ENCODE data around the gene PRKCA.
"Not testable (repeated sequence)": the region's sequence is repeated elsewhere in the genome, so short reads cannot be mapped to it uniquely, and the experiment has no call there.

Gene PRKCA

GRCh38 chr17:66301864-66302741 lies at the start of gene PRKCA:
Gene PRKCA (plus strand): TSS chr17:66302613.
- DNase-seq: no peak

DNA sequence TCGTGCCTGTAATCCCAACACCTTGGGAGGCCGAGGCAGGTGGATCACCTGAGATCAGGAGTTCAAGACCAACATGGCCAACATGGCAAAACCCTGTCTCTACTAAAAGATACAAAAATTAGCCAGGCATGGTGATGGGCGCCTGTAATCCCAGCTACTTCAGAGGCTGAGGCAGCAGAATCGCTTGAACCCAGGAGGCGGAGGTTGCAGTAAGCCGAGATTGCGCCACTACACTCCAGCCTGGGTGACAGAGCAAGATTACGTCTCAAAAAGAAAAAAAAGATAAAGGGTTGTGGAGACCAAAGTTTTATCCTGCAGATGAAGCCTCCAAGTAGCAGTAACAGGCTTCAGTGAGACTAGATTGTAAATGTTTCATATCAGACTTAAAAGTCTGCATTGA lies 49.0 kb upstream of the PRKCA start:
- not testable (repeated sequence) for DNase-seq

DNA sequence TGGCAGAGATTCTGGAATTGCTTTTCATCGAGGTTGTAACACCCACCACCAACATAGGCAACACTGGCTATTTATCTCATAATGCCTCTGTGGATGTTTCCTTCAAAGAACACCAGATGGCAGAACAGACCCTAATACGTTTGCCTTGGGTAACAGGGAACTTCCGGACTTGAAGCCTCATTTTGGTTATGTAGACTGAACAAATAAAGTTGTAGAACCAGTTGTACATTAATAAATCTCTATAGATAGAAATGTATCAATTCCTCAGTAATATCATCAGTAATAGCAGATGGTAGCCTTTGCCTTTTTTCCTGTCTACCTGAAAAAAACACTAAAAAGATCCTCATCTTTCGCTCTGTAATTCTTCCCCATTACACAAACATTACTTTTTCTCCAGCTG lies 47.3 kb upstream of the PRKCA start:
- peak in 1 of 2 experiments; percentile 2 for DNase-seq

GRCh38 chr17:66255527-66255971 lies 46.9 kb upstream of the PRKCA start:
- DNase-seq: no peak

DNA sequence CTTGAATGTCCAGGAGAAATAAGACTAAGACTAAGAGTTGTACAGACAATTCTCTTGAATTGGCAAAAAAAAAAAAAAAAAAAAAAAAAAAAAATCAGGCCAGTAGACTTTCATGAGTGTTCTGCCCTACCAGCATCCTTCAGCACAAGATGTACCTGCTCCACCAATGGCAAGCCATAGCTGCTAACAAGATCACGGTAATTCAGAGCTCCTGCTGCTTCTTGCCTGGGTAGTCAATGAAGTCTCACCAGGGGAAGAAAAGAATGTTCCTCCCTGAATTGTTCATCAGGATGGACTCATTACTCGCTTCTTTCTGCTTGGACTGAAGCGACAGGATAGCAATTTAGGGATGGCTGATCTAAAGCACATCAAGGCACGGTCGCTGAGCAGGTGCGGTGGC lies 42.1 kb upstream of the PRKCA start:
- no peak for DNase-seq

- DNase-seq: no peak
Measured at GRCh38 chr17:66260688-66261087, 41.7 kb upstream of the PRKCA start.

- DNase-seq: no peak
Measured at GRCh38 chr17:66262767-66263166, 39.6 kb upstream of the PRKCA start.

- DNase-seq: no peak
Measured at GRCh38 chr17:66264696-66265095, 37.7 kb upstream of the PRKCA start.

GRCh38 chr17:66268247-66268927 lies 34.0 kb upstream of the PRKCA start:
- DNase-seq: no peak

GRCh38 chr17:66270106-66270505 lies 32.3 kb upstream of the PRKCA start:
- no peak for DNase-seq

DNA sequence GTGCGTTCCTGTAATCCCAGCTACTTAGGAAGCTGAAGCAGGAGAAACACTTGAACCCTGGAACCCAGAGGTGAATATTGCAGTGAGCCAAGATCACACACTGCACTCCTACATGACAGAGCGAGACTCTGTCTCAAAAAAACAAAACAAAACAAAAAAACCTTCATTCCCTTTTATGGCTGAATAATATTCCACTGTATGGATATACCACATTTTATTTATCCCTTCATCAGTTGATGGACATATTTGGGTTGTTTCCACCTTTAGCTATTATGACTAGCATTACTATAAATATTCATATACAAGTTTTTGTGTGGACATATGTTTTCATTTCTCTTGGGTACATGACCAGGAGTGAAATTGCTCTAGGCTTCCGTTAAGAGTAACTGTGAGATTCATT lies 30.9 kb upstream of the PRKCA start:
- no peak for DNase-seq

- no peak for DNase-seq
Measured at GRCh38 chr17:66272811-66273585, 29.4 kb upstream of the PRKCA start.

DNA sequence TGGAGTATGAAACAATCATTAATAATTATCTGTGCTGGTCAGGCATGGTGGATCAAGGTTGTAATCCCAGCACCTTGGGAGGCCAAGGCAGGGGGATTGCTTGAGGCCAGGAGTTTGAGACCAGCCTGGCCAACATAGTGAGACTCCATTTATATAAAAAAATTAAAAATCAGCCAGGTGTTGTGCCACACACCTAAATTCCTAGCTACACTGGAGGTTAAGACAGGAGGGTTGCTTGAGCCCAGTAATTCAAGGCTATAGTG lies 28.9 kb upstream of the PRKCA start:
- no peak for DNase-seq

DNA sequence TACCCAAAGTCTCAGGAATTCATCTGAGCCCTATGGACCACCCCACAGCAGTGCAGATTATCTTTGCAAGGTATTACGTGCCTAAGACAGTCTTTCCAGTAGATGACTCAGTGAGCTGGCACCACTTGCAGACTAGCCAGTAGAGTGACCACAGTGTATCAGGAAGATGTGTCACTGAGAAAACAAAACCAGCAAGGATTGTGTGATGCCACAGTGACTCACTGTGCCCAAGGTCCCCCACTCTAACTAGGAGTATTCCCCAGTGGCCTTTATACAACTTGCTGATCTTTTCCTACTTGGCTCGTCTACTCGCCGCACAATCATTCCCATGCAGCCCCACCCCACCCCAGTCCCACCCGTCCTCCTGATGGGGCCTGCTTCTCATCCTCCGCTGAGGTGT lies 26.8 kb upstream of the PRKCA start:
- DNase-seq: no peak

- no peak for DNase-seq
Measured at GRCh38 chr17:66276328-66276937, 26.0 kb upstream of the PRKCA start.

- DNase-seq: no peak
Measured at GRCh38 chr17:66277191-66277590, 25.2 kb upstream of the PRKCA start.

- no peak for DNase-seq
Measured at GRCh38 chr17:66281661-66282369, 20.6 kb upstream of the PRKCA start.

DNA sequence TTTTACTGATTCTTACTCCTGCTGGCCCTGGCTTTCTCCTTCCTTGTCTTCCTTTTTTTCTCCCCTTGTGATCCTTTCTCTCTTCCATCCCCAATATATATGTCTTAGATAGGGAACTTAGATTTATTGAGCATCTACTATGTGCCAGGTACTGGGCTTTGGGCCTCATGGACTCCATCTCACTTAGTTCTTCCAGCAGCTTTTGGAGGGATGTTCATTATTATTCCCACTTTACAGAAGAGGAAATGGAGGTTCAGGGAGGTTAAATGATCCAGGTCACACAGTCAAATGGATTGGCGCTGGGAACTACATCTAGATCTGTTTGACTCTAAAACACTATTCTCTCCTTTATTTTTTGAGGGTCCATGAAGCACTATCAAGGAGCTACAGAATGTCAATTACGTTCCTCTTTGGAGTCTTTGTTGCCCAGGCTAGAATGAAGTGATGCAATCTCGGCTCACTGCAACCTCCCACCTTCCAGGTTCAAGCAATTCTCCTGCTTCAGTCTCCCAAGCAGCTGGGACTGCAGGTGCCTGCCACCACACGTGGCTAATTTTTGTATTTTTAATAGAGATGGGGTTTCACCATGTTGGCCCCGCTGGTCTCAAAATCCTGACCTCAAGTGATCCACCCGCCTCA lies 19.0 kb upstream of the PRKCA start:
- DNase-seq: no peak

DNA sequence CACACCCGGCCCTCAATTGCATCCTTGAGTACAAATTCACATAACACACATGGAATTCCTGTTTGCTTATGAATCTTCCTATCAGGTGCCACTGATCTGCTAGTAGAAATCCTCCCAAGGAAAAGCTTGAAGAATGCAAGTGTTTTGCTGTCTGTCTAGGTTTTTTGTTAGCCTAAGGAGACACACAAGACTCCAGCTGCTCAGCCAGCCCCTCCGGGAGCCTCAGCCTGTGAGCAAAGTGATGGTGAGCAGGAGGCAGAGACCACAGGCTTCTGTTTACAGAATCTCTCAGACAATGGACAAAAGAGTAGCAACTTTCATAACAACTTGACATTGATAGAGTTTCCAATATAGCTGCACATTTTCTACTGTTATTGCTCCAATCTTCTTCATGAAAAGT lies 18.4 kb upstream of the PRKCA start:
- no peak for DNase-seq

- DNase-seq: no peak
Measured at GRCh38 chr17:66285149-66285548, 17.3 kb upstream of the PRKCA start.

GRCh38 chr17:66287911-66288310 lies 14.5 kb upstream of the PRKCA start:
- DNase-seq: no peak

GRCh38 chr17:66290101-66290722 lies 12.2 kb upstream of the PRKCA start:
- DNase-seq: no peak
